Dendritic cell treated with granulocyte-macrophage colony-stimulating factor and Interleukin-4, amounts not matched to agents 40 ng/mL and 50 ng/mL, for 4 days (primary cell): ENCODE measurements around the gene SOD1.

ENCODE experiments used
- H3K27ac Mint-ChIP-seq: one replicate; pipeline ENCODE4 v1.8.0; 2022; ENCODE audit warnings: mild to moderate bottlenecking, mixed read lengths
- H3K27me3 Mint-ChIP-seq: one replicate; pipeline ENCODE4 v1.8.0; 2022; ENCODE audit warnings: mild to moderate bottlenecking, mixed read lengths
- H3K36me3 Mint-ChIP-seq: one replicate; pipeline ENCODE4 v1.8.0; 2022; ENCODE audit warnings: low read depth, mixed read lengths
- H3K4me1 Mint-ChIP-seq: one replicate; pipeline ENCODE4 v1.8.0; 2022; ENCODE audit warnings: low read depth, mixed read lengths
- H3K4me3 Mint-ChIP-seq: one replicate; pipeline ENCODE4 v1.8.0; 2022; ENCODE audit warnings: mild to moderate bottlenecking, moderate library complexity, mixed read lengths
- H3K9me3 Mint-ChIP-seq: one replicate; pipeline ENCODE4 v1.8.0; 2022; ENCODE audit warnings: mixed read lengths
- intact Hi-C: fragments of 100-400 bp; cut with micrococcal nuclease; formaldehyde crosslinking; loops from one replicate; pipeline ENCODE4 v1.15.0; 2022

Gene SOD1

GRCh38 chr21:31682620-31683019, 23.1 kb downstream of the SOD1 start:
- Mint-ChIP-seq H3K36me3 (peaks cover 56% of the 10 kb centered on the region), H3K9me3 (no peaks in the 10 kb centered on the region), H3K4me3 (no peak overlapping the region), H3K27me3 (no peaks in the 10 kb centered on the region), H3K4me1 (no peaks in the 10 kb centered on the region), H3K27ac (no peak overlapping the region)
- intact Hi-C loops = no loop called here

- no peak overlapping the region for H3K27ac Mint-ChIP-seq
- peaks cover 60% of the 10 kb centered on the region for H3K36me3 Mint-ChIP-seq
These were observed 23.5 kb downstream of the SOD1 start for GRCh38 chr21:31683029-31683428.

GRCh38 chr21:31684918-31685317, 25.4 kb downstream of the SOD1 start:
- no peaks in the 10 kb centered on the region for H3K27me3 Mint-ChIP-seq
- no peak overlapping the region for H3K27ac Mint-ChIP-seq
- no peak overlapping the region for H3K4me3 Mint-ChIP-seq
- H3K36me3 Mint-ChIP-seq = peaks cover 77% of the 10 kb centered on the region
- no peaks in the 10 kb centered on the region for H3K4me1 Mint-ChIP-seq
- intact Hi-C loops = no loop called here
- no peaks in the 10 kb centered on the region for H3K9me3 Mint-ChIP-seq

More at GRCh38 chr21:31683029-31683428, 23.5 kb downstream of the SOD1 start:
- intact Hi-C loops = no loop called here
- Mint-ChIP-seq H3K4me1 (no peaks in the 10 kb centered on the region), H3K9me3 (no peaks in the 10 kb centered on the region), H3K27me3 (no peaks in the 10 kb centered on the region), H3K4me3 (no peak overlapping the region)

GRCh38 chr21:31686272-31686915, 26.9 kb downstream of the SOD1 start:
- H3K4me3 Mint-ChIP-seq = no peak overlapping the region
- H3K27ac Mint-ChIP-seq = no peak overlapping the region
- H3K27me3 Mint-ChIP-seq = no peaks in the 10 kb centered on the region
- H3K36me3 Mint-ChIP-seq = peaks cover 92% of the 10 kb centered on the region
- no peaks in the 10 kb centered on the region for H3K4me1 Mint-ChIP-seq
- no peaks in the 10 kb centered on the region for H3K9me3 Mint-ChIP-seq
- intact Hi-C loops = no loop called here

GRCh38 chr21:31687108-31687507, 27.6 kb downstream of the SOD1 start:
- Mint-ChIP-seq H3K36me3 (peaks cover 89% of the 10 kb centered on the region), H3K4me3 (no peak overlapping the region), H3K27me3 (no peaks in the 10 kb centered on the region), H3K4me1 (no peaks in the 10 kb centered on the region), H3K9me3 (no peaks in the 10 kb centered on the region), H3K27ac (no peak overlapping the region)
- intact Hi-C loops = no loop called here

GRCh38 chr21:31688603-31689368, 29.3 kb downstream of the SOD1 start:
- H3K4me1 Mint-ChIP-seq = no peaks in the 10 kb centered on the region
- intact Hi-C loops = no loop called here
- H3K27ac Mint-ChIP-seq = no peak overlapping the region
- H3K9me3 Mint-ChIP-seq = no peaks in the 10 kb centered on the region
- no peaks in the 10 kb centered on the region for H3K27me3 Mint-ChIP-seq
- H3K4me3 Mint-ChIP-seq = no peak overlapping the region
- H3K36me3 Mint-ChIP-seq = peaks cover 93% of the 10 kb centered on the region

GRCh38 chr21:31693222-31693621, 33.7 kb downstream of the SOD1 start:
- Mint-ChIP-seq H3K27me3 (no peaks in the 10 kb centered on the region), H3K4me1 (peaks cover 5% of the 10 kb centered on the region), H3K27ac (no peak overlapping the region), H3K36me3 (peaks cover 80% of the 10 kb centered on the region), H3K9me3 (no peaks in the 10 kb centered on the region), H3K4me3 (no peak overlapping the region)
- intact Hi-C loops = no loop called here

GRCh38 chr21:31696424-31696823, 36.9 kb downstream of the SOD1 start:
- intact Hi-C loops = no loop called here
- Mint-ChIP-seq H3K27me3 (no peaks in the 10 kb centered on the region), H3K36me3 (peaks cover 75% of the 10 kb centered on the region), H3K27ac (no peak overlapping the region), H3K4me1 (peaks cover 6% of the 10 kb centered on the region), H3K4me3 (no peak overlapping the region), H3K9me3 (no peaks in the 10 kb centered on the region)

GRCh38 chr21:31698461-31698860, 39.0 kb downstream of the SOD1 start:
- Mint-ChIP-seq H3K9me3 (no peaks in the 10 kb centered on the region), H3K27me3 (no peaks in the 10 kb centered on the region), H3K4me1 (peaks cover 11% of the 10 kb centered on the region), H3K4me3 (no peak overlapping the region), H3K36me3 (peaks cover 72% of the 10 kb centered on the region), H3K27ac (no peak overlapping the region)
- intact Hi-C loops = no loop called here

GRCh38 chr21:31700040-31700439, 40.5 kb downstream of the SOD1 start:
- intact Hi-C loops = no loop called here
- Mint-ChIP-seq H3K9me3 (no peaks in the 10 kb centered on the region), H3K36me3 (peaks cover 67% of the 10 kb centered on the region), H3K27me3 (no peaks in the 10 kb centered on the region), H3K27ac (no peak overlapping the region), H3K4me1 (peaks cover 6% of the 10 kb centered on the region), H3K4me3 (no peak overlapping the region)

GRCh38 chr21:31706562-31706961, 47.1 kb downstream of the SOD1 start:
- no peaks in the 10 kb centered on the region for H3K27me3 Mint-ChIP-seq
- H3K27ac Mint-ChIP-seq = no peak overlapping the region
- intact Hi-C loops = no loop called here
- peaks cover 22% of the 10 kb centered on the region for H3K36me3 Mint-ChIP-seq
- peaks cover 32% of the 10 kb centered on the region for H3K4me1 Mint-ChIP-seq
- H3K4me3 Mint-ChIP-seq = no peak overlapping the region
- no peaks in the 10 kb centered on the region for H3K9me3 Mint-ChIP-seq

- H3K4me3 Mint-ChIP-seq = no peak overlapping the region
These were observed 48.0 kb downstream of the SOD1 start for GRCh38 chr21:31707499-31707898.

GRCh38 chr21:31708541-31708940, 49.0 kb downstream of the SOD1 start:
- intact Hi-C loops = no loop called here
- Mint-ChIP-seq H3K9me3 (no peaks in the 10 kb centered on the region), H3K36me3 (peaks cover 12% of the 10 kb centered on the region), H3K27me3 (no peaks in the 10 kb centered on the region), H3K4me3 (no peak overlapping the region), H3K4me1 (peaks cover 29% of the 10 kb centered on the region), H3K27ac (no peak overlapping the region)

More at GRCh38 chr21:31707499-31707898, 48.0 kb downstream of the SOD1 start:
- no peak overlapping the region for H3K27ac Mint-ChIP-seq
- H3K36me3 Mint-ChIP-seq = peaks cover 13% of the 10 kb centered on the region
- H3K9me3 Mint-ChIP-seq = no peaks in the 10 kb centered on the region
- peaks cover 29% of the 10 kb centered on the region for H3K4me1 Mint-ChIP-seq
- H3K27me3 Mint-ChIP-seq = no peaks in the 10 kb centered on the region
- intact Hi-C loops = no loop called here

GRCh38 chr21:31710586-31710985, 51.1 kb downstream of the SOD1 start:
- Mint-ChIP-seq H3K4me3 (no peak overlapping the region), H3K27ac (no peak overlapping the region)
- intact Hi-C loops = no loop called here

More at GRCh38 chr21:31710586-31710985, 51.1 kb downstream of the SOD1 start:
- Mint-ChIP-seq H3K4me1 (peaks cover 41% of the 10 kb centered on the region), H3K9me3 (no peaks in the 10 kb centered on the region), H3K36me3 (no peaks in the 10 kb centered on the region), H3K27me3 (no peaks in the 10 kb centered on the region)
